ENCODE results near the gene DLGAP1. TPM values are rescaled to one million over a fixed set of nuclear protein-coding genes. Genes with fewer than 3 reads are reported as not detected.

DLGAP1 gene
- polyA plus RNA-seq, 1 donor from 2014 or later: 4.5 TPM

GRCh38 chr18:3529601-3530000, 925.5 kb downstream of the DLGAP1 start:
- Histone ChIP-seq H2AFZ (ENCODE audit: low read depth, low read length) (no peak overlapping the region), H3K36me3 (ENCODE audit: insufficient read depth, low read length) (no peaks in the 10 kb centered on the region), H3K27ac (ENCODE audit: low read length) (no peak overlapping the region), H3K79me2 (replicated peaks; ENCODE audit: insufficient read depth, low read length) (no peaks in the 10 kb centered on the region), H3K9me2 (ENCODE audit: insufficient read depth, low read length) (no peaks in the 10 kb centered on the region), H3K4me2 (ENCODE audit: low read length) (no peak overlapping the region), H3K9me3 (ENCODE audit: low read length) (peaks cover 3% of the 10 kb centered on the region), H3K9ac (ENCODE audit: low read length) (no peak overlapping the region), H3K4me3 (ENCODE audit: low read length) (no peak overlapping the region), H3K27me3 (ENCODE audit: insufficient read depth, low read depth, low read length) (no peaks in the 10 kb centered on the region), H4K20me1 (ENCODE audit: insufficient read depth) (no peaks in the 10 kb centered on the region), H3F3A (ENCODE audit: insufficient read depth, low read length, poor library complexity, severe bottlenecking) (no peaks in the 10 kb centered on the region)
- TF ChIP-seq SMC3 (conservative IDR thresholded peaks at IDR 0.05; ENCODE audit: poor library complexity): no peak
- no peak for TF ChIP-seq POLR2AphosphoS5 (IDR thresholded peaks at IDR 0.05)
- no peak for TF ChIP-seq EZH2 (IDR thresholded peaks at IDR 0.05; ENCODE audit: borderline replicate concordance, insufficient read depth, low read length, poor library complexity, severe bottlenecking)

GRCh38 chr18:3529077-3529476, 926.0 kb downstream of the DLGAP1 start:
- H3K4me3 ChIP-seq (ENCODE audit: low read length): no peak overlapping the region
- no peaks in the 10 kb centered on the region for H3K79me2 ChIP-seq (replicated peaks; ENCODE audit: insufficient read depth, low read length)
- no peak overlapping the region for H3K4me2 ChIP-seq (ENCODE audit: low read length)
- no peak overlapping the region for H2AFZ ChIP-seq (ENCODE audit: low read depth, low read length)
- H3K9ac ChIP-seq (ENCODE audit: low read length): no peak overlapping the region
- H4K20me1 ChIP-seq (ENCODE audit: insufficient read depth): no peaks in the 10 kb centered on the region
- no peaks in the 10 kb centered on the region for H3K36me3 ChIP-seq (ENCODE audit: insufficient read depth, low read length)
- H3K27me3 ChIP-seq (ENCODE audit: insufficient read depth, low read depth, low read length): no peaks in the 10 kb centered on the region
- no peak for TF ChIP-seq MXI1 (conservative IDR thresholded peaks at IDR 0.05; ENCODE audit: poor library complexity, severe bottlenecking)
- TF ChIP-seq REST (IDR thresholded peaks at IDR 0.05; ENCODE audit: borderline replicate concordance): no peak
- no peak for TF ChIP-seq EZH2 (IDR thresholded peaks at IDR 0.05; ENCODE audit: borderline replicate concordance, insufficient read depth, low read length, poor library complexity, severe bottlenecking)
- TF ChIP-seq POLR2AphosphoS5 (IDR thresholded peaks at IDR 0.05): no peak
- no peak for TF ChIP-seq TAF1 (IDR thresholded peaks at IDR 0.05; ENCODE audit: low read depth)
- TF ChIP-seq CTCF (IDR thresholded peaks at IDR 0.05; ENCODE audit: poor library complexity, severe bottlenecking): no peak
- TF ChIP-seq SMC3 (conservative IDR thresholded peaks at IDR 0.05; ENCODE audit: poor library complexity): no peak
- TF ChIP-seq RAD21 (conservative IDR thresholded peaks at IDR 0.05): no peak
- H3K9me2 ChIP-seq (ENCODE audit: insufficient read depth, low read length): no peaks in the 10 kb centered on the region
- H3K27ac ChIP-seq (ENCODE audit: low read length): no peak overlapping the region
- no peaks in the 10 kb centered on the region for H3F3A ChIP-seq (ENCODE audit: insufficient read depth, low read length, poor library complexity, severe bottlenecking)
- H3K9me3 ChIP-seq (ENCODE audit: low read length): peaks cover 1% of the 10 kb centered on the region

GRCh38 chr18:3528231-3528630, 926.9 kb downstream of the DLGAP1 start:
- Histone ChIP-seq H3K79me2 (replicated peaks; ENCODE audit: insufficient read depth, low read length) (no peaks in the 10 kb centered on the region), H2AFZ (ENCODE audit: low read depth, low read length) (no peak overlapping the region), H3K4me2 (ENCODE audit: low read length) (no peak overlapping the region), H3K9me2 (ENCODE audit: insufficient read depth, low read length) (no peaks in the 10 kb centered on the region), H3K9me3 (ENCODE audit: low read length) (no peaks in the 10 kb centered on the region), H3K27me3 (ENCODE audit: insufficient read depth, low read depth, low read length) (no peaks in the 10 kb centered on the region), H3K4me3 (ENCODE audit: low read length) (no peak overlapping the region), H3K36me3 (ENCODE audit: insufficient read depth, low read length) (no peaks in the 10 kb centered on the region), H3F3A (ENCODE audit: insufficient read depth, low read length, poor library complexity, severe bottlenecking) (no peaks in the 10 kb centered on the region), H3K9ac (ENCODE audit: low read length) (no peak overlapping the region), H4K20me1 (ENCODE audit: insufficient read depth) (no peaks in the 10 kb centered on the region), H3K27ac (ENCODE audit: low read length) (no peak overlapping the region)
- TF ChIP-seq EP300 (conservative IDR thresholded peaks at IDR 0.05; ENCODE audit: poor library complexity, severe bottlenecking) (no peak), MXI1 (conservative IDR thresholded peaks at IDR 0.05; ENCODE audit: poor library complexity, severe bottlenecking) (no peak), RAD21 (conservative IDR thresholded peaks at IDR 0.05) (no peak), REST (IDR thresholded peaks at IDR 0.05; ENCODE audit: borderline replicate concordance) (no peak), TAF1 (IDR thresholded peaks at IDR 0.05; ENCODE audit: low read depth) (no peak), EZH2 (IDR thresholded peaks at IDR 0.05; ENCODE audit: borderline replicate concordance, insufficient read depth, low read length, poor library complexity, severe bottlenecking) (no peak), SMC3 (conservative IDR thresholded peaks at IDR 0.05; ENCODE audit: poor library complexity) (no peak), POLR2AphosphoS5 (IDR thresholded peaks at IDR 0.05) (no peak), CTCF (IDR thresholded peaks at IDR 0.05; ENCODE audit: poor library complexity, severe bottlenecking) (no peak)

Measured in neural cell (in vitro differentiated cells).